Middle frontal gyrus (tissue), 1 donor: ENCODE data around the gene LRP11.

Source experiments
- DNase-seq: peaks from one replicate; pipeline ENCODE4 v3.0.0-alpha.2; 2015; ENCODE audit warnings: low spot score; ENCODE audit errors: extremely low spot score

The LRP11 gene

GRCh38 chr6:149806127-149806526, 58.0 kb downstream of the LRP11 start:
- DNase-seq = no peak

GRCh38 chr6:149783551-149783950, 80.6 kb downstream of the LRP11 start:
- no peak for DNase-seq

- DNase-seq = no peak
Measured at GRCh38 chr6:149782337-149782736, 81.8 kb downstream of the LRP11 start.

- DNase-seq = no peak
Measured at GRCh38 chr6:149781715-149782114, 82.4 kb downstream of the LRP11 start.

GRCh38 chr6:149779644-149779963, 84.6 kb downstream of the LRP11 start:
- DNase-seq = no peak

GRCh38 chr6:149777624-149778023, 86.5 kb downstream of the LRP11 start:
- no peak for DNase-seq

GRCh38 chr6:149771925-149772324, 92.2 kb downstream of the LRP11 start:
- DNase-seq = no peak

- DNase-seq = no peak
Measured at GRCh38 chr6:149771185-149771584, 93.0 kb downstream of the LRP11 start.

- DNase-seq = no peak
Measured at GRCh38 chr6:149769676-149770075, 94.5 kb downstream of the LRP11 start.
